ENCODE results near the gene MSL1.
"Not testable (repeated sequence)": the region's sequence is repeated elsewhere in the genome, so short reads cannot be mapped to it uniquely, and the experiment has no call there.

MSL1 gene

DNA sequence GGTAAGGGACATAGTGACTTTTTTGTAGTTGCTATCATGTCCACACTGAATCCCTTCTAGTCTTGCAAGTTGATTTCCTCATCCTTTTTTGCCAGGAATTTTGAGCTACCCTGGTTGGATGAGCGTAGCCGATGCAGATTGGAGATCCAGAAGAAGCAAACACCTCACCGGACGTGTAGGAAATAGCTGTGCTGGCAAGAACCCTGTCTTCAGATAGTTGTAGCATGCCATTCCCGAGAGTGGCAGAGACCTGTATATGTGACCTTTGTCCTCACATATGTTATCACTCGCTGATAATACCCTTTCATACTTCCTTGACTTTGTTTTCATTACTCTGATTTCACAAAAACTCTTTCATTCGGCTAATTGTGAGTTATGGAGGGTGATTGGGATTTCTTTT is 12.4 kb downstream of the MSL1 start:
- DNase-seq: no peak

DNA sequence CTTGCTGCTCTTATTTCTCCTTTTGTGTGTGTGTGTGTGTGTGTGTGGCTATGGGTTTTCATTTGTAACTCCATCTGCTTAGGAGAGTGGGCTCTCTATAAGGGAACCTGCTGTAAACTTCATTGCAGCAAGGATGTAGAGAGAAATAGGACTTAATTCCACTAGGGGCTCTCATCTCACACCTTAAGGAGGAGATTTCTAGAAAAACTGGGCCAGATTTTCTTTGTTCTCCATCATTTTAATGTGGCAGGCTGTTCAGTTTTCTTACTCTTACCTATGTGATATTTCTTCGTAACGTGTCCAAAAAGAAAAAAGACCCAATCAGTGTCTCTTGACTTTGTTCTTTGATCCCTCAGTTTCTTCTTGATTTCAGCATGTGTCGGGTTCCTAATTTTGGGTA is 14.0 kb downstream of the MSL1 start:
- no peak for DNase-seq

DNA sequence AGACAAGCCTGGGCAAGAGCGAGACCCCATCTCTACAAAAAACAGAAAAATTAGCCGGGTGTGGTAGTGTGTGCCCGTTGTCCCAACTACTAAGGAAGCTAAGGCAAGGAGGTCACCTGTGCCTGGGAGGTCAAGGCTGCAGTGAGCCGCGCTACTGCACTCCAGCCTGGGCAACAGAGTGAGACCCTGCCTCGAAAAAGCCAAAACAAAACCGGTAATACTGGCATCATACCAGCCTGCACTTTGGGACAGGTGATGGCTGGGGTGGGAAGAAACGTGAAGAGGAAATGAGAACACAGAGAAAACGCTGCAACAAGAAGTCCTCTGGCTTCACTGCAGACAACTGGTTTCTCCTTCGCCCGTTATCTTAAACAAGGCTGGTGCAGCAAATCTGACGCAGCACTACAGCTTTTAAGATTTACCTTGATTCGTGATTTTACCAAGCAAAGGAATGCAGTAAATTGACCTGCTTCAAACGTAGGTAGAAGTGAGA is 17.8 kb downstream of the MSL1 start:
- no peak for DNase-seq

DNA sequence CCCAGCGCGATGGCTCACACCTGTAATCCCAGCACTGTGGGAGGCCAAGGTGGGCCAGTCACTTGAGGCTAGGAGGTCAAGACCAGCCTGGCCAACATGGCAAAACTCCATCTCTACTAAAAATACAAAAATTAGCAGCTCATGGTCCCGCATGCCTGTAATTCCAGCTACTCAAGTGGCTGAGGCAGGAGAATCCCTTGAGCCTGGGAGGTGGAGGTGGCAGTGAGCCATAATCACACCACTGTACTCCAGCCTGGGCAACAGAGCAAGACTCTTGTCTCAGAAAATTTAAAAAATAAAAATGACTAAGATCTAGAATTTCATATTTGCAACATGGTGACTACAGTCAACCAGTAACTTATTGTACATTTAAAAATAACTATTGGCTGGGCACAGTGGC is 21.4 kb downstream of the MSL1 start:
- DNase-seq: not testable (repeated sequence)

DNA sequence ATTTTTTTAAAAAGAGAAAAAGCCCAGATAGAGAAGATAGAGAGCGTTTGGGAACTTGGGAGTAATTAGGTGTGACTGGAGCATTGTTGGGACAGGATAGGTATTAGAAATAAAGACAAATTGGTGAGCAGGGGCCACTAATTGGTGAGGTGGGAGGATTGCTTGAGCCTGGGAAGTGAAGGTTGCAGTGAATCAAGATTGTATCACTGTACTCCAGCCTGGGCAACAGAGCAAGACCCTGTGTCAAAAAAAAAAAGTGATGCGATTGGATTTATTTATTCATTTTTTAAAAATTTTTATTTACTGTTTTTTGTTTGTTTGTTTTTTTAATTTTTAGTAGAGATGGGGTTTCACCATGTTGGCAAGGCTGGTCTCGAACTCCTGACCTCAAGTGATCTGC is 23.7 kb downstream of the MSL1 start:
- DNase-seq: no peak

DNA sequence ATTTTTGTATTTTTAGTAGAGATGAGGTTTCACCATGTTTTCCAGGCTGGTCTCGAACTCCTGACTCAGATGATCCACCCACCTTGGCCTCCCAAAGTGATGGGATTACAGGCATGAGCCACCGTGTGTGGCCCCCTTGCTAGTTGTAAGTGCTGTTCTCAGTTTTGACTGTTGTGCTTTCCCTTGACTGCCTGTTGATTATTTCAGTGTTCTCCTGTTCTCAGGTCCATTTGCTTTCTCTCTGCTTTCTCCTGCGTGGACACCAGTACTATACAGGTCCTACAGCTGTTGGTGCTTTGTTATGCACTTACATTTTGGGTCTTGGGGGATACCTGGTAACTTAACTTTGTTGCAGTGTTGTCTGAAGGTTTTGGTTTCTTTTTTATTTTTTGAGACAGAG is 26.8 kb downstream of the MSL1 start:
- DNase-seq: no peak

DNA sequence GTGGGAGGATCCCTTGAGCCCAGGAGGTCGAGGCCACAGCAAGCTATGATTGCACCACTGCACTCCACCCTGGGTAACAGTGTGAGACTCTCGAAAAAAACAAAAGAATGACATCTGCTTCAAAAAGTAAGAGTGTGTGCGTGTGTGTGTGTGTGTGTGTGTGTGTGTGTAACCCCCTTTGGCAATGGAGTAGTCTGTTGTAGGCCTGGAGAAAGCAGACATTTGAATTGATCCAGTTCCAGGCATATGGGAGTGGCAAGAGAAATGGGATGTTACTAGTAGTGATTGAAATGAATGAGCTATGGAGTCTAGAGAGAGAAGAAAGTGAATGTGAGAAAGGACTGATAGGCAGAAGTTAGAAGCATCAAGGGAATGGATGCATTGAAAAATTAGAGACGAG is 28.5 kb downstream of the MSL1 start:
- no peak for DNase-seq

DNA sequence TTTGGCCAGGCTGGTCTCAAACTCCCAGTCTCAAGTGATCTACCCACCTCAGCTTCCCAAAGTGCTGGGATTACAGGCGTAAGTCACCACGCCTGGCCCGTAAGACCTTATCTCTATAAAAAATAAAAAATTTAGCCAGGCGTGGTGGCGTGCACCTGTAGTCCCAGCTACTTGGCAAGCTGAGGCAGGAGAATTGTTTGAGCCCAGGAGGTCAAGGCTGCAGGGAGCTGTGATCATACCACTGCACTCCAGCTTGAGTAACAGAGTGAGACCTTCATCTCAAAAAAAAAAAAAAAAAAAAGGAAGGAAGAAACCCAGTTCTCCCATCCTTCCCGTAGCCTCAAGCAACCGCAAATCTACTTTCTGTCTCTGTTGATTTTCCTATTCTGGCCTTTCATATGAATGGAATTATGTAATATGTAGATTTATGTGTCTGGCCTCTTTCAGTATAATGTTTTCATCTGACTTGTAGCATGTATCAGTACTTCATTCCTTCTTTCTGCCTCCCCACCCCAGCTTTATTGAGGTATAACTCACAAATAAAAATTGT is 29.7 kb downstream of the MSL1 start:
- DNase-seq: no peak

DNA sequence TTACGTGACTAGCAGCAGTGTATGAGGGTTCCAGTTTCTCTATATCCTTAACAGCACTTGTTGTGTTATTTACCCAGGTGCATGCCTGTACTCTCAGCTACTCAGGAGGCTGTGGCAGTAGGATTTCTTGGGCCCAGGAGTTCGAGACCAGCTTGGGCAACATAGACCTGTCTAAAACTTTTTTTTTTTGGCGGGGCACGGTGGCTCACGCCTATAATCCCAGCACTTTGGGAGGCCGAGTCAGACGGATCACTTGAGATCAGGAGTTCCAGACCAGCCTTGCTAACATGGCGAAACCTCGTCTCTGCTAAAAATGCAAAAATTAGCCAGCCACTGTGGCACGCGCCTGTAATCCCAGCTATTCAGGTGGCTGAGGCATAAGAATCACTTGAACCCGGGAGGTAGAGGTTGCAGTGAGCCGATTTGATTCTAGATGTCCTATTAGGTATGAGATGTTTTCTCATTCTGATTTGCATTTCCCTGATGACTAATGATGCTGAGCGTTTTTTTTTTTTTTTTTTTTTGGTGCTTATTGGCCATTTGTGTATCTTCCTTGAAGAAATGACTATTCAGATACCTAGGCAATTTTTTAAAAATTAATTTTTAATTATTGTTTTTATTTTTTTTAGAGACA is 31.9 kb downstream of the MSL1 start:
- no peak for DNase-seq

DNA sequence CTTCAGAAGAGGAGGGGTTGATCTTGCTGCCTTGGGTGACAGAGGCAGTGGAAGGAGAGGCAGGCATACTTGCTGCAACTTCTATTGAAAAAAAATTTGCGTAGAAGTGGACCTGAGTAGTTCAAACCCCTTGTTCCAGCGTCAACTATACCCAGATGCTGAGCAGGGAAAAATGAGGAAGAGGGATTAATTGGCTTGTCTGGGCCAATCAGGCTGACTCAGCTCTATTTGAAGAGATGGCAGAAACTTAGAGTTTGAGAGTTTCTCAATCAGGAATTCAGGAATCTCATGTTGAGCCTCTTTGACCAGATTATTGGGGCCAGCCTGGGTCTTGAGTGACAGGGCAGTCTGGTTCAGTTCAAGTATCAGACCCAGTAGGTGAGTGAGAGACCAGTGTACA is 36.2 kb downstream of the MSL1 start:
- no peak for DNase-seq

DNA sequence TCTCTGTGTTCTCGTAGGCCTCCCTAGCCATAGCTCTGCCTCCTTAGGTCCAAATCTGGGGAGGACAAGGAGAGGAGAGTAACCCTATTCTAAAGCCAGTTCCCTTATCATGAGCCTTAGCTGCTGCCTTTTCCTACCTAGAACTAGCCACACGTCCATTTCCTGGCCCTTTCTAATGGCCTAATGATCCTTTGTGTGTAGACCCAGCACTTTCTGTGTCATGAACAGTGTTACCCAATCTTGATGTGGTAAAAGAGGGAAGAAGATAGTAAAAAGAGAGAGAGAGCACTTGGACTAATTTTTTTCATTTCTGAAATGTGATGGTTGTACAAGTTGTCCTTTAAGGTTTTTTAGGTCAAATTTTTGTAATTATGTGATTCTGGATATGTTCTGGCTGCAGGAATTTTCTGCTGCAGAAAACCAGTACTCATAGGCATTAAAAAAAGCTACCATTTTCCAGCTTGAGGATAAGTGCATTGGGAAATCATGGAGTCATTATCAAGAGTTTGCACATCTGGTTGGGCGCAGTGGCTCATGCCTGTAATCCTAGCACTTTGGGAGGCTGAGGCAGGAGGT is 36.8 kb downstream of the MSL1 start:
- no peak for DNase-seq

DNA sequence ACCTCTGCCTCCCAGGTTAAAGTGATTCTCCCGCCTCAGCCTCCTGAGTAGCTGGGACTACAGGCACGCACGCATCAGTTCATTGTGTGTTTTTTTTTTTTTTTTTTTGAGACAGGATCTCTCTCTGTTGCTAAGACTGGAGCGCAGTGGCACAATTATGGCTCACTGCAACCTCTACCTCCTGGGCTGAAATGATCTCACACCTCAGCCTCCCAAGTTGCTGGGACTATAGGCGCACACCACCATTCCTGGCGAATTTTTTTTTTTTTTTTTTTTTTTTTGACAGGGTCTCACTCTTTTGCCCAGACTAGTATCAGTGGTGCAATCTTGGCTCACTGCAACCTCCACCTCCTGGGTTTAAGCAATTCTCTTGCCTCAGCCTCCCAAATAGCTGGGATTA is 37.7 kb downstream of the MSL1 start:
- no peak for DNase-seq

DNA sequence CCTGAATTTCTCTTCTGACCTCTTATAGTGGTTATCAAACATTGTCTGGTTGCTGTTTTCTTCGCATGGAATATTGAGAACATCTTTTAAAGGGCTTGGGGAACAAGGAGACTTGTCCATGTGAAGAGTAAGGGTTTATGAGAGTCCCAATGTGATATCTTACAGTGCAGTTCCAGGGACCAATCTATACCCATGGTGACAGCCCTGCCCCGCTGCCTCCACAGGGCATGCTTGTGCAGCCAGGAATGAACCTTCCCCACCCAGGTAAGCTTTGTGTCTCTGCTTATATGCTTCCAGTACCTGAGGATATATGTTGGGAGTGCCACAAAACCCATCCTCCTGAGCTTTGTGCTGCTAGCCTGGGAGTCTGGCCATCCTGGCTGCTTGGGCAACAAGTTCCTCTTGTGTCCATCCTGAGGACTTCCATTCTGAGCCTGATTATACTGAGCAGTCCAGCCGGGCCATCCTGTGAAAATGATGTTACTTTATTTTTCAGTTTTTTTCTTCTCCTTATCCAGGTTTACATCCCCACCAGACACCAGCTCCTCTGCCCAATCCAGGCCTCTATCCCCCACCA is 46.0 kb downstream of the MSL1 start:
- DNase-seq: no peak

DNA sequence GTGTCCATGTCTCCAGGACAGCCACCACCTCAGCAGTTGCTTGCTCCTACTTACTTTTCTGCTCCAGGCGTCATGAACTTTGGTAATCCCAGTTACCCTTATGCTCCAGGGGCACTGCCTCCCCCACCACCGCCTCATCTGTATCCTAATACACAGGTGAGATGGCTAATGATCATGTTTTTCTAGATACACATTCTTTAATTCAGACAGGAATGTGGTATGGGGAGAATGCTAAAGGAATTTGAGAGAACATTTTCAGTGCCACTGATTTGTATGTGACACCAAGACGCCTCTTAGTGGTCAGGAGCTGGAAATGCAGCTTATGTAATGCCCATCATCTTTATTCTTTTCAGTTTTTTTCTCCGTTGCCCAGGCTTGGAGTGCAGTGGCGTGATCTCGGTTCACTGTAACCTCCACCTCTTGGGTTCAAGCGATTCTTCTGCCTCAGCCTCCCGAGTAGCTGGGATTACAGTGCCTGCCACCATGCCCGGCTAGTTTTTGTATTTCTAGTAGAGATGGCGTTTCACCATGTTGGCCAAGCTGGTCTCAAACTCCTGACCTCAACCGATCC is 46.6 kb downstream of the MSL1 start:
- DNase-seq: peak; percentile 5

DNA sequence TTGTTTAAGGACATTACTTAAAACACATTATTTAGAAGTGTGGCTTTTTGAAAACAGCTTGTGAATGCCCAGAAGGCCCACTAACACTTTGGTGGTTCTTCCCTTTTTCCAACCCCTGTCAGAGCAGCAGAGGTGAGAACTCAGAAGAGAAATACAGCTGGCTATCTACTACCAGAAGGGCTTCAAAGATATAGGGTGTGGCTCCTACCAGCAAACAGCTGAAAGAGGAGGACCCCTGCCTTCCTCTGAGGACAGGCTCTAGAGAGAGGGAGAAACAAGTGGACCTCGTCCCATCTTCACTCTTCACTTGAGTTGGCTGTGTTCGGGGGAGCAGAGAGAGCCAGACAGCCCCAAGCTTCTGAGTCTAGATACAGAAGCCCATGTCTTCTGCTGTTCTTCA is 48.6 kb downstream of the MSL1 start:
- no peak for DNase-seq

DNA sequence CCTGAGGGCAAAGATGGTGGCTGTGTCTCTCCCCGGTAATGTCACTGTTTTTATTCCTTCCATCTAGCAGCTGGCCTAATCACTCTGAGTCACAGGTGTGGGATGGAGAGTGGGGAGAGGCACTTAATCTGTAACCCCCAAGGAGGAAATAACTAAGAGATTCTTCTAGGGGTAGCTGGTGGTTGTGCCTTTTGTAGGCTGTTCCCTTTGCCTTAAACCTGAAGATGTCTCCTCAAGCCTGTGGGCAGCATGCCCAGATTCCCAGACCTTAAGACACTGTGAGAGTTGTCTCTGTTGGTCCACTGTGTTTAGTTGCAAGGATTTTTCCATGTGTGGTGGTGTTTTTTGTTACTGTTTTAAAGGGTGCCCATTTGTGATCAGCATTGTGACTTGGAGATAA is 50.0 kb downstream of the MSL1 start:
- DNase-seq: no peak

DNA sequence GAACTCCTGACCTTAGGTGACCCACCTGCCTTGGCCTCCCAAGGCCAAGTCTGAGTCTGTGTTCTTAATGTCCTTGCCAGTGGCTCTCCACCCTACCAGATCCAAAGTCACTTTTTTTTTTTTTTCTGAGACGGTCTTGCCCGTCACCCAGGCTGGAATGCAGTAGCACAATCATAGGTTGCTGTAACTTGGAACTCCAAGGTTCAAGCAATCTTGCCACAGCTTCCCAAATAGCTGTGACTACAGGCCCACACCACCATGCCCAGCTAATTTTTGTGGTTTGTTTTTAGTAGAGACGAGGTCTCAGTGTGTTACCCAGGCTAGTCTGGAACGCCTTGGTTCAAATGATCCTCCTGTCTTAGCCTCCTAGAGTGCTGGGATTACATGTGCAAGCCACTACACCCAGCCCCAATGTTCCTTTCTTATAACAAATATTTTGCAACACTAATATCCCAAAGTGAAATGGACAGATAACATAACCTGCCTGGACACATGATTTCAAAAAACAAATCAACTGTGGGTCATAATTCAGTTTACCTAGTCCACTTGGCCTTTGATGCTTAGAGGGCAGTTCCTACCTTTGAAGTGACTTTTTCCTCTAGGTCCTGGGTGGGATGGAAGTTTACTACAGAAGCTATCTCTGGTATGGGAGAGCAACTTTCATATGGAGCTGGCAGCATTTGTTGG is 51.5 kb downstream of the MSL1 start:
- no peak for DNase-seq

DNA sequence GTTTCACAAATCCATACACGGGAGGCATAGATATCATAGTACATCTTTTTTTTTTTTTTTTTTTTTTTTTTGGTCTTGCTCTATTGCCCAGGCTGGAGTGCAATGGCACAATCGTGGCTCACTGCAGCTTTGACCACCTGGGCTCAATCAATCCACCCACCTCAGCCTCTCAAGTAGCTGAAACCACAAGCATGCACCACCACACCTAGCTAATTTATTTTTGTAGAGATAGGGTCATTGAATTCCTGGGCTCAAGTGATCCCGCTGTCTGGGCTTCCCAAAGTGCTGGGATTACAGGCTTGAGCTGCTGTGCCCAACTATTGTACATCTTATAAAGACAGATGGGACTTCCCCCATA is 52.0 kb downstream of the MSL1 start:
- no peak for DNase-seq

DNA sequence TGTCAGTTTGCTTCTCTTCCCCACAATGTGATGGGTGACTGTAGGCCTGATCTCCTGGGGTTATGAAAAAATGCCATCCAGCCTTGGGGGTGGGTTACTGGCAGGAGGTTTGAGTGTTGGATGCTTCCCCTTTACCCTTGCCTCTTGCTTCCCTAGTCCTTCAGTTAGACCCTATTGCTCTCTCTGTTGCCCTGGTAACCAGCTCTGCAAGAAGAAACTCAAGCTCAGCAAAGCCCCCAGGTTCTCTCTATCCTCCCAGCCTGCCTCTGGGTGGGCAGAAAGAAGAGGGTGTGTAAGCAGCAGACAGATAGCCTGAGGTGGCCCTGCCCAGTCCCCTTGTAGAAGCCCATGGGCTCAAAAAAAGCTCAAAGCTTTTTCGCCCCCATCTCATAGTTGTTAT is 52.7 kb downstream of the MSL1 start:
- no peak for DNase-seq

DNA sequence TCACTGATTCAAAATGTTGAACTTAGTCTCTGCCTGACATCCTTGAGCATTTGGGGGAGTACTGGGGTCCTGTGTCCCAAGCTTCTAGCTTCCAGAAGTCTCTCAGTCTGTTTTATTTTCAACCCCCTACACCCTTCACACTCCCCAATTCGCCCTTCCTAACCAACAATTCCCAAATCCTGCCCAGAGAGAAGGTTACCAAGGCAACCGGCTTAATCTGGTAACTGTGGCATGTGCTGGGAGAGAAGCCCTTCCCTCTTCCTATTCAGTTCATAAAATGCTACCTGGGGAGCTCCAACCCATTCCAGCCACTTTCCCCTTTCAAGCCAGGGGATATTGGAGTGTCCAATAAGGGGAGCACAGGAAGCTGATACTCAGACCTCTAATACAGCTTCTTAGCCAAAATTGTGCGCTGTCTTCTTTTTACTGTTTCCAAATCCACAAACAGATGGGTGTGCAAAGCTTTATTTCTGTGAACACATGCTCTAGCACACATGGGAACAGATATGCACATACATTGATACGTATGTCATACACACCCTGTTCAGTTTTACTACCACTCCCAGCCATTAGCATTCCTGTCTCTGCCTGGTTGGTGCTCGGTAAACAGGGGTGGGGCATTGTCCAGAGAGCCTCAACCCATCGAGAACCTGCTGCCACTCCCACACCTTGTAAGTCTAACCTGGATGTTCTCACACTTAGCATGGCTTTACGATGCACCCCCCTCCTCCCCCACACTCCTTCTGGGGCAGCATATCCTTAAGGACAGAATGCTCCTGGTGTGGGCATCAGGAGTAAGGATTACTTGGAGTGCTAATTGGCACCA is 54.4 kb downstream of the MSL1 start:
- no peak for DNase-seq

DNA sequence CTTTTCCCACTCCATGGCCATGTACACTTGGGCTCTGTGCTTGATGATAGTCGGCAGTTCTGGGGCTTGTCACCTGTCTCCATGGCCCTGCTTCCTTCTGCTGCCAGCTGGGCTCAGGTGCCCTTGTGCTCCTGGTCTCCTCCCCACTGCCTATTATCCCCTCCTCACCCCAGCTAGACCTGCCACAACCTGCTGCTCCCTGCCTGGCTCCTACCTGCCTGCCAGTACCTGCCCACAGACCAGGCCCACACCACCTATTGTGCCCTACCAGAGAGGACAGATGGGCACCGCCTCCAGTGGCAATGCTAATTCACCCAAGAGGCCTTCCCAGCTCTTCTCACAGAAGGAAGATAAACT is 55.0 kb downstream of the MSL1 start:
- no peak for DNase-seq

DNA sequence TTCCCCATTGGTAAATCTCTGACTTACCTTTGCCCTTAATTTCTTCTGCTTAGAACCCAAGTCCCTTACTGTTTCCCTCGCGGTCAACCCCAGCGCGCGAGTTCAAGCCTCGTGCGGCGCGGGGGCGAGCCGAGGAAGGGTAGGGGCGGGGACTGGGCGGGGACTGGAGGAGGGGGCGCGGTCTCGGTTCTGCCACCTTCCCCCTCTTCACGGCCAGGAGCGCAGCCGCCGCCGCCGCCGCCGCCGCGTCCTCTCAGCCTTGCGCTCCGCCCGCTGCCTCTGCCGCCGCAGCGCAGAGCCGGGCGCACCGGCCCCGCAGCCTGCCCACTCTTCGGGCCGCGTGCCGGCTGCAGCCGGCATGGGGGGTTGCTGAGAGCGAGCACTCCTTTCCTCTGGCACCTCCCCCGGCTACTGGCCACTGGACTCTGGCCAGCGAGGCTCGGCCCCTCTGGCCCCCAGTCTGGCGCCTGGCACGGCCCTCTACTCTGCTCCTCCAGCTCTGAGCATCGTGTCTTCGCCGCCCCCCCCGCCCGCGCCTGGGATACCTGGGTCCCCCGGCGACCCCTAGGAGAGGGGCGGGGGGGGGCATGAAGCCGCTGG is 55.6 kb downstream of the MSL1 start, which contains the start of gene RAPGEFL1:
Gene RAPGEFL1, plus strand, starts transcription at position 196 of the 600 bp plus-strand sequence. Its CDS starts 392 bp downstream, at position 588.
- DNase-seq: peak; percentile 44
